ENCODE measurements around the gene HSDL1.

HSDL1 gene

DNA sequence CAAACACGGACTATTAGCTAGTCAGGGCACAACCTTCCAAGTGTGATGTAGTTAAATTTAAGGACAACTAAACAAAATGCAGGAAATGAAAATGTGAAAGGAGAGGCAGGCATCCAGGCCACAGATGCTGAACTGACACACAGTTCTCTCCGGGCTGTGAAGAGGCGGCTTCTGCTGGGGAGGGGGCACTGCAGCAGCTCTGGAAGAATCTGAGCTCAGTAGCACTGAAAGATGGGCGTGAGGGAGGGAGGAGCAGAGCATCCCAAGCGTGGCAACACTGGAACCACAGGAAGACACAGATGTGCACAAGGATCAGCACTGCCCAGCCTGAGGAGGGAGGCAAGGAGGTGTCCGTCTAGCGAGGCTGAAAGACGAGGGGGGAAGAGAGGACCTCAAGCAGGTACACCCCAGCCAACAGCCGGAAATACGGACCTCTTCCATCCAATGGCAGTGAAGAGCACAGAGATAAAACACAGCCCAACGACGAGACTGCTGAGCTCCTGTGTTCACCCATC, 39.6 kb downstream of the HSDL1 start:
- DNase-seq = no peak

DNA sequence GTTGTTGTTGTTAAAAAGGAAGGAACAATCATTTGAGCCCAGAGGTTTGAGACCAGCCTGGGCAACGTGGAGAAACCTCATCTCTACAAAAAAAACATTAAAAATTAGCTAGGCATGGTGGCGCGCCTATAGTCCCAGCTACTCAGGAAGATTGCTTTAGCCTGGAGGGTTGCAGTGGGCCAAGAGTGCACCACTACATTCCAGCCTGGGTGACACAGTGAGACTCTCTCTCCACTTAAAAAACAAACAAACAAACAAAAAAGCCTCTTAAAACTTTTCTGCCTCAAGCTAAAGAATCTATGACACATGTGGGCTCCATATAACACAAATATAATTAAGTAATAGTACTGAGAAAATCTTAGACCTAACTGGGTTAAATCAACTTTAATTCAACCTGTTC, 40.7 kb downstream of the HSDL1 start:
- DNase-seq = no peak

DNA sequence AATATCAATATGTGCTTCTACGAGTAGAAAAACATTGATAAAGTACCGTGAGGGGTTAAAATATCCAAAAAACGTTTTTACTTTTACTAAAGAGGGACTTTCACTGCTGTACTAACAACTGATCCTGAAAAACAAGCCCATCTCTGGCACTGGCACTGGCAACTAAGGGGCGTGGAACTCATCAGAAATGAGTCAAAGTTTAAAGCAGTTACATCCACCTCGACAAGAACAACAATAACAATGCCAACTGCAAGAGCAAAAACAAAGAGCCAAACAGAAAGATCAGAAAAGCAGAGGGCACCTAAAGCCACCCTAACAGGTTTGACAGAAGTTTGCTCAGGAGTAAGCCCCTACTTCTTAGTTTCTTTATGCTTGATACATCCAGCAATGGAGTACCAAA, 41.3 kb downstream of the HSDL1 start:
- no peak for DNase-seq

DNA sequence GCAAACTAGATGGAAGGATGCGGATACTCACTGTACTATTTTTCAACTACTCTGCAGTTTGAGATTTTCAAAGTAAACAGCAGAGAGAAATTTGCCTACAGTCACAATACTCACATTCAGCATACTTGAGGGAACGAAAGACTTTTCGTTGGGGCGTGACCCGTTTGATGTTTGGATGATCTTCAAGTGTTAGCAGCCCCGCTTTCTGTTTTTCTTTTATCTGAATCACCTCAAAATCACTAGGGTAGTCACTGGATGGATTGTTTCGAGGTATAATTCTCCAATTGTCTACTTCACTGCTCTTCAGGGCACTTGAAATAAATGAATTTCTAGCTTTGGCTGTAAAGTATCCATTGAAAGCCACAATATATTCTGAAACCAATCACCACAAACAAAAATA, 46.0 kb downstream of the HSDL1 start:
- no peak for DNase-seq

DNA sequence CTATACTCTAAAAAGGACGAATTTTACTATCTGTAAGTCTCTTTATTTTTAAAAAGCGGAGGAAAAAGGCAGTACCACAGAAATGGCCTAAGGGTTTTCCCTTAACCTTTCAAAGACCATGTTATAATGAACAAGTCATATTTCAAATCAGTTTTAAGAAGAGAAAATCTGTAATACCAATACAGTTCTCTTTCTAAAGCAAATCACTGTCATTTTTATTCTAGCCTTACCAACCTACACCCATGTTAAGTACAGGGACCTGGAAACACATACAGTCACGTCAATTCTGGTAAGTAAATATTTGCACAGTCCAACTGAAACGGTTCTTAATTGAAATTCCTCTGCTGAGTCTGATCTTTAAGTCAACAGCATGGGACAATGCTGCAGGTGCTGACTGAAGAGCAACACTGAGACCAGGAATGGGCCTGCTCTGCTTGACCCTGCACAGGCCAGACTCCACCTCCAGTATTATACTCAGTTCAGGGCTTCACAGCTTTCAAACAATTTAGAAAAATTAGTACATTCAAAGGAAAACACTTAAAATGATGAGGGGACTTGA, 48.5 kb downstream of the HSDL1 start:
- no peak for DNase-seq

DNA sequence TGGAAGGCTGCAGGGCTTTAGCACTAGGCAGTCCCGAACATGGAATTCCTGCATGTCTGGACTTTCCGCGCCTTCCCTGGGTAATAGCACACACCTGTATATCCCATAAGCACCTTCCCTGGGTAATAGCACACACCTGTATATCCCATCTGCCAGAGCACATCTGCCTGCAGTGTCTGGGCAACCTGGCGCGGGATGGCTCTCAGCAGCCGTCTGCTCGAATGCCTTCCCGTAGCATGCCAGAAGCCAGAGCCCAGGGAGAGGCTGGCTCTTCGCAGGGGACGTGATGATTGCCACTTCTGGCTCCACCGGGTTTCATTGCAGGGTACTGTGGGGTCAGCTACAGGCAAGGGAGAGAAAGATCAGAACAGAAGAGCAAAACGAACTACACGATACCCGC, 49.5 kb downstream of the HSDL1 start:
- no peak for DNase-seq

DNA sequence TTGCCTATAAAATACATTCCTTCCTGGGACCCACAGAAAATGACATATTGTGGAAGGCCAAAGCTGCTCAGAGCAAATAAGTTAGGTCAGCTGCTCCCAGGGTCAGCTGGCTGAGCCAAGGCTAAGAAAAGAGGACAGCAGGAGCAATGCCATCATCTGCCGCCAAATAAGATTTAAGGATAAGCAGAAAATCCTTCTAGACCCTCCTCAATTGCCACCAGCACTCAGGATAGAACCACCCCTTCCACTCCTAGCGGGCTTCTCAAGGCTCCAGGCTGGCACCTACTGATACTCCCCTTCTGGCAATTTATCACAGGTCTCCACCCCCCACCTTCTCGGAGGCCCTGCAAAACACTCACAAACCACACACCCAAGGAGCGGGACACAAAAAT, 51.1 kb downstream of the HSDL1 start:
- DNase-seq = no peak

DNA sequence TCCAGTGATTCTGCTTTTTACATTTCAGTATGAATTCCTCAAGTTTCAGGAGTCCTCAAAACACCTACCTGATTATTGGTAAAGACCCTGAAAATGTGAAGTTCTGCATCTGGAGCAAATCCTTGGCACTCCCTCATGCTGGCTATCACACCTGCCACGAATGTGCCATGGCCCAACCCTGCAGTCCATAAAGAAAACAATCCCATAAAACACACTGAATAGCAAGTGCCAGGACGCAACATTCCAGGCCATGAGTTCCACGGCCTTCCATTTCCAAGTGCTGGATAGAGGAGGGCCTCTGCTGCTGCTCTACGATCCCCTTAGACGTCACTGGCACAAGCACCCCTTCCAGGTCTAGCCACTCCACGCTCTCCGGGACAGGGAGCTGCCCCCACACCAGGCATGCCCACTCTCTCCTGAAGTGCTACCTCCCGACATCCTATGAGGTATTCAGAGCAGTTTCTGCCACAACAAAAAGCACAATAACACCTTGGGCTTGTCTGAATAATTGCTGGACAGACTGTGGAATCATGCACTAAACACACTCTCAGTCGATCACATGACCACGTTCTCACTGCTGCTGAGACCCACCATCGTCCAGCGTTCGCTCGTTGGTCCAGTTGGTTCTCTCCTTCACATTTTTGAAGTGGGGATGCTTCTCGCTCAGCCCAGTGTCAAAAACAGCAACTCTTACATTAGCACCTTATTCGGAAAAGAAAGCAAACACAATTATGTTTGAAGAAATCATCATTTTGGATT, 51.7 kb downstream of the HSDL1 start:
- DNase-seq = no peak

DNA sequence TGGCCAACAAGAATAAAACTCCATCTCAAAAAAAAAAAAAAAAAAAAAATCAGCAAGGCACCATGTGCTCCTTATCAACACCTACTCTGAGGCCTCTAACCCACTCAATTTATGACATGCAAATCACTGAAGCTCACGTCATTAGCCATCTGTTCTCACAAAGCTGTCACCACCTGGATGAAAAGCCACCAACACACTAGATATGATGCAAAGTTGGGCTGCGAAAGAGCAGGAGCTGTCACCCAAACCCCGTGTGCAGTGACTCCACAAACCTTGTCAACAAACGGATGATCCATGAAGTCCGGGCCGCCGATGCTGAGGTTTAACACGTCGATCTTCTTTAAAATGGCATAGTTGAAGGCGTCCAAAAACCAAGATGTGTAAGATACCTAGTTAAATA, 53.5 kb downstream of the HSDL1 start:
- DNase-seq = no peak

DNA sequence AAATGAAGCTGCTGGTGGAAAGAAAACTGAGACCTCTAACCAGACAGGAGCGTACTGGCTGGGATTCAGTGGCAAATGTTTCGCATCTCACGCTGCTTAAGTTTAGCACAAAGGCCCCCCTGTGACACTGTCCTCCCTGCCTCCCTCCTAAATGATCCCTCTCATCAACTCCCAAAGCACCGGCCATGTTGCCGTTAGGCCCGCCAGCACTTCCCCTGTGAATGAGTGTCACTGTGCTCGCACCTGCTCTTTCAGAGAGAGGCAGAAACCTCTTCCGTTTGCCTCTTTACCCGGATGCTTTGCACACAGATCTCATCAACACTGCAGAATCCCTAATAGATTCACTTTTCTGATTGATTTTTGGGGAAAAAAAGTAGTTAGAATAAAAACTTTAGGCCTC, 54.8 kb downstream of the HSDL1 start:
- DNase-seq = no peak

DNA sequence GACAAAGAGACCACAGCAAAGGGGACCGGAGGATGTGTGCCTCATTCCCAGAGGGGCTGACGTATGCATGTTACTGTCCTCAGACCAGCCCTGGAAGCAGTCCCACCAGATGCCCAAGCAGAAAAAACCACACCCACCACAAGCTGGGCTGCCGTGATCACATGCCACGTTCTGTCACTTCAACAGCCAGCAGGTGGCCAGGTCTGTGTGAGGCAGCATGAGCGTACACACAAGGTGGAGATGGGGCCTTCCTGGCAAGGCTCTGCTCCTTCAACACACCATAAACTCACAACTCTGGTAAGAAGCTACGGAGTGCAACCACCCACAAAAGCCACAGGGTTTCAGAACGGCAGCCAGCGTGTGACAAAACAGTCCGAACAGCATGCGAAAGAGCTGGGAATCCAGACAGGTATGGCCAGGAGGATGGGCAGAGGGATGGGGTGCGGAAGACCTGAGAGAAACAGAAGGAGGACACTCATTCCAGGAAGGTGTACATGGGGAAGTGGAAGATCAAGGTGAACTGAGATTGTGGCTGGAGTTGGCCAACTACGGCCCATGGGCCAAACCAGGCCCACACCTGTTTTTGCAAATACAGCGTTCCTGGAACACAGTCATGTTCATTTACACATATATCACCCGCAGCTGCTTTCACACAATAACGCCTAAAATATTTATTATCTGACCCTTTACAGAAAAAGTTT, 56.1 kb downstream of the HSDL1 start:
- peak; percentile 84 for DNase-seq

DNA sequence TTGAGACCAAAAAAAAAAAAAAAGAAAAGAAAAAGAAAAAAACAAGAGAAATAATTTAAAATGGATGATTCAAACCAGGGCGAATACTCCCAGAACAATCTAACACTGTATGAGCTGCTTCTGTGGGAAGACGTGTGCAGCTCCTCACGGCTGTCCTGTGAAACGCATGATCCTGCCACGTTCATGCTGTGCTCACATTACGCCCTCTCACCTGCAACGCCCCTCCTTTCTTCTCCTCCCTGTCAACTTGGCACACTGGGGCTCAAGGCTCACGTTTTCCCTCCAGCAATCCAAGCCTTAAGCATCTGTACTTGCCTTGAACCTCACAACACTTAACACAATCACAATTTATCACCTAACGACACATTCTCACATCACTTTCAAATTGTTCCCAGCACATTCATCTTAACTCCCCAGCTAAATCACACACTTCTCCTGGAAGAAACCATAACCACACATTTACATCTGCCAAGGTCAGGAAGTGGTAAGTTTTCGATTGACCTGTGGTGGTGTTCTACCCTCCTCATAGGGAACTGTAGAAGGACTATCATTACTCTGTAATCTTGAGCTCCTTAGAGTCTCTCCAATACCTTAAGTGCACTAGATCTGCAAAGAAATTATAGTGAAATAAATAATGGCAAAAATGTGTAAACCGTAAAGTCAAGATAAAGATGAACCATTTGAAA, 57.4 kb downstream of the HSDL1 start:
- peak; percentile 66 for DNase-seq

DNA sequence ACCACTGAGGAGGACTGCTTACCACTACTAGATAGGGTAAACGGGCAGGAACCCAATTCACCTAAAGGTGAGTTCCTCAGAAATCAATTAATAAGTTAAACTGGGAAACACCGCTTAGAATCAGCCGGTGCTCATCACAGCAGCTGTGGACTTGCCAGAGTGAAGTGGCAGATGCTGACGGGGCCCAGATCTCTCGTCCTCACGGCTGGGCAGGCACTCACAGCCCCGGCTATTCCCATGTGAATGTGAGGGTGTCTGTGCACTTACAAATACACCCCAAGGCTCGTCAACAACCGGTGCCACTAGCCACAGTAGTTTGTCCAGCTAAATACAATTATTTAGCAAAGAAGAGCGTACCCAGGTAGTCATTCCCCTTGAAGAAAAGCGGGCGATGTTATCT, 58.0 kb downstream of the HSDL1 start:
- no peak for DNase-seq

DNA sequence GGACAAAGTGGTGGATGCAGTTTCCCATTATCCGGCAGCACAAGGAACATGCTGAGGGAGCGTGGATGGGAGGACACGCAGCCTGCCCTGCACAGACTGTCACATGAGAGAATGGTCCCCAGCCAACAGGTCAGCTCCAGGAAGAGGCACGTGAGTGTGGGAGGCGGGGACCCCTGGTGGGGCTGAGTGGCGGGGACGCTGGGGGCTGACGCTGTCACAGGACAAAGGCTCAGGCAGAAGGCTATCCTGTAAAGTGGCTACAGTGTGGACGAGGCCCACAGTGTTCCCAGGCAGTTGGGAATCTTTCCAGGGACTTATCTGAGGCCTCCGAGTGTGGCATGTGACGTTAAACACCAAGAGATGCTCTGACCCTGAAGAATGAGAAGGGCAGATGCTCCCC, 58.6 kb downstream of the HSDL1 start:
- no peak for DNase-seq

DNA sequence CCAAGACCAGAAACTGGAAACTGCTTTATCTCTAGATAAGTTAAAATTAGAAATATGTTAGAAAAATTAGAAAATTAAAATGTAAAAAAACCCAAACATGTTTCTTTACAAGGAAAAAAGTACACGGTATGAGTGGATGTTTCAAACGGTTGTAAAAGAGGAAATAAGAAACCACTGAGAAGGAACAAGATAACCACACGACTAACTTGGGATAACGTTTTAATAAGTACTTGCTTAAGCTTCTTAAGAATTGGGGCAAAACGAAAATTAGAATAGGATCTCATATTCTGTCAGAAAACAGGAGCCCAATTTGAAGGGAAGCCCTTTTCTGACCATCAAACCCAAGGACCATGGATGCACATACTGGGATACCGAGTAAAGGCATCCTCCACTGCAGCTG, 59.2 kb downstream of the HSDL1 start:
- DNase-seq = peak; percentile 34

DNA sequence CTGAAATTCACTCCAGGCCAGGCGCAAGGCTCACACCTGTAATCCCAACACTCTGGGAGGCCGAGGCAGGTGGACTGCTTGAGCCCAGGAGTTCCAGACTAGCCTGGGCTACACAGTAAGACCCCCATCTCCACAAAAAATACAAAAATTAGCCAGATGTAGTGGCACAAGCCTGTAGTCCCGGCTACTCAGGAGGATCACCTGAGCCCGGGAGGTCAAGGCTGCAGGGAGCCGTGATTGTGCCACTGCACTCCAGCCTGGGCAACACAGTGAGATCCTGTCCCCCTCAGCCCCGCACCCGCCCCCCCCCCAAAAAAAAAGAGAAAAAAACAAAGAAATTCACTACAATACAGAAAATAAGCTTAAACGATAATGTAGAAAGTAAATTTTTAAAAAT, 59.7 kb downstream of the HSDL1 start:
- no peak for DNase-seq

DNA sequence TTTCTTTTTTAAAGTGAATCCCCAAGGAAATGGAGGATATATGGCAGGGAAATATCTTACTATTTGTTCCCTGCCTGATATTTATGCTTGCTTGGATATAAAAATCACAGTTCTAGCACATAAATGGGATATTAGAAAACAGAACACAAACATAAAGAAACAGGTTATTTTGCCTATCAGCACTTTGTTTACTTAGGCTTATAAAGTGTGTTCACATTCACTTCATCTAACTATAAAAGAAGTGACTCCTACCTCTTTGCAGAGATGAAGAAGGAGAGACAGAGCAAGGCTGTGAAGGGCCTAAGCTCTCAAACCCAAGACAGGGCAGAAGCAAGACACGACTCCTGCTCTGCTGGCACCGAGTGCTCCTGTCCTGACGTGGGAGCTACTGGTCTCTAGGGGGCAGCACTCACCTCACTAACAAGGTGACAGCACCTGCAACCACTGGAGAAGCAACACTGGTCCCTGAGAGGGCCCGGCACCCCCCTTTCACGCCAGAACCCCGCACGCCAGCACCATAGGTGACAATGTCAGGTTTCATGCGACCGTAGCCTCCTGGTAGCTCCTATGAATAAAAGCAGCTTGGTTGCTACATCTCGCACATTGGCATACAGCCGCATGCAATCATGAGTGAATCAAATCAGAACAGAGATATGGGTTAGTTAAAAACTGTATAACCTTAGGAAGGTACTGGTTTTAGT, 60.3 kb downstream of the HSDL1 start:
- peak; percentile 83 for DNase-seq

DNA sequence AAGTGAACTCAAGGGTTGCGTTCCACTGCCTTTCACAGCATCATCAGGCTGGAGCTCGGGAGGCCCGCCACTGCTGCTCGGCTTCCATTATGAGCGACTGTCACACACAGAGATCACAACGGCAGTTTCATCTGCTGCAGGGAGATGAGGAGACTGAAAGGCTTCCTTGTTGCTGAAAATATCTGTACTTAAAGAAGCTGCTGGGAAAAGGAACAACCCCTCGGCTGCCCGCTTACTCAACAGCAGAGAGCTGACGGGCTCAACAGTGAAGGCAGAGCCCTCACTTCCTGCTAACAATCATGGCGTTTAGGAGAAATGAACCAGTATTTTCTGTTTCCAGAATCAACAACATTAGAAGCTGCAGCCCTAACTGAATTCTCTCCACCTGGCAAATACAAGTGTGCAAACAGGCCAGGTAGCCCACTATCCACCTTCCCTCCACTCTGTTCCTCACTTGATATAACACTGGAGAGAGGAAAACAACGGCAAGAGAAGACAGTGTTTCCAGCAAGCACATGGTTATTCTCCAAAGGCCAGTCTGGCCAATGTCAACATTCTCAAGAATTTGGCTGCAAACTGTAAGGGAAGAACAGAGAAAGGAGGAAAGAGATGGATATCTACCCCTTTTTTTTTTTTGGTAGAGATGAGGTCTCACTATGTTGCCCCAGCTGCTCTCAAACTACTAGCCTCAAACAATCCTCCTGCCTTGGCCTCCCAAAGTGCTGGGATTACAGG, 62.0 kb downstream of the HSDL1 start:
- DNase-seq = no peak

DNA sequence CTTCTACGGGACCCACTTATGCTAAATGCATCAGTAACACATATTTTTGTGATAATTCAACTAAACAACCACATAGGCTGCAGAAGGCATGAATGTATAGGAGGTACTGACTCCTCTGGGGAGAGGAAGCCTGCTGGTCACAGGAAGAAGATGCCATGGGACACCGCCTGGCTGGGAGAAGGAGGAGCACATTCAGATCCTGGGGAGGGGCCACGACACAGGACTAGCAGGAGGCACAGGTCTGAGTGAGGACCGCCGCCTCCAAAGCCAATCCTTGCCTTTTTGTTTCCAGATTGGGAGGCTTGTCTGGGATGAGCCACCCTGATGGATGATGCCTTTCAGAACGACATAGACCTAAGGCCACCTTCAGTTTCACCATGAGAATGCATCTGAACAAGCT, 62.9 kb downstream of the HSDL1 start:
- DNase-seq = no peak

DNA sequence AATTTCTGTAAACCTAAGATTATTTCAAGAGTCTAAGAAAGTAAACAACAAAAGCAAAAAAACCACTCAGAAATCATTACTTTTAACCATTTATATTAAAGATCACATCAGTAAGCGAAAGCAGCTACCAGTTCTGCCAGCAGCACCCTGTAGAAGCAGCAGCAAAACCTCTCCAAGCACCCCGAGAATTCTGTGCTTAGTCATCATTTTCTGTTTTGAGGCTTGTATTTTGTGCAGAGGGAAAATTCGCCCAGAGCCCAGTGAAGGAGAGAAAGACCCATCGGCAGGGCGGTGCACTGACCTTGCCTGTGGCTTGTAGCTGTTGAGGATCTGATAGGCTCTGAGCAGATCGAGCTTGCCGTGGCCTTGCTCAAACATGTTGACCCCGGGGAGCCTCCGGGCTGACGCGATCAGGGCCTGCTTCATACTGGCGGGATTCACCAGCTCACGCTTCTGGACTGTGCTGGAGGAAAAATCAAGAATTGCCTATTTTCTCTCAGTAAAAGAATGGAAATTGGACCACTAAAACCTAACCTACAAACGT, 63.5 kb downstream of the HSDL1 start:
- no peak for DNase-seq

DNA sequence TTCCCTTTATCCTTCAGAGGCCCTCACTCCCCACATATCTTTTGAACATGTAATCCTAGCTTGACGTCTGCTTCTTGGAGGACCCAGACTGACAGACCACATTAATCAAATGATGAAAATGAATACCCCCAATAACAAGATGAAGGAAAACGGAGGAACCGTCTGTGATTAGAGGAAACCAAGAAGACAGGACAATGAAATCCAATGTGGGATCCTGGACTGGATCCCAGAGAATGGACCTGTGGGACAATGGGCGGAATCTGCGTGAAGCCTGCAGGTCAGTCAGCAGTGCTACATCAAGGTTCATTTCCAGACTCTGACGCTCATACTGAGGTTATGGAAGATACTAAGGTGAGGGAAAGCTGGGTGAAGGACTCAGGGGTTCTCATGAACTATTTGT, 64.2 kb downstream of the HSDL1 start:
- no peak for DNase-seq

DNA sequence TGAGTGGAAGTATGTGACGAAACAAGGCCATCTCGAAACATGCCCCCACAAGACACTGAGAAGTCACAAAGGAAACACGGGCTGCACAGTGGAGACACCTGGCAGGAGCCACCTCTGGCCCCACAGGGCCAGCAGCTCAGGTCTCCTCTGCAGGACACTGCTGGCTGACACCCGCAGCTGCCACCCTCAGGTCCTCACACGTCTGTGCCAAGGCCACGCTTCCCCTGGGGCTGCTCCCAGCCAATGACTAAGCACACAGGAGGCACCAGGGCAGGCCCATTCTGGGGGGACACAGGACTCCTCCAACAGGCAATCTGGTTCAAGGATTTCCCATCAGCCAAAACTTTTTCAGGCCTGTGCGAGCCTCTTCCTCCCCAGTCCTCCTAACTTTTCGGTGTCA, 64.6 kb downstream of the HSDL1 start:
- DNase-seq = no peak

Measured in activated CD4-positive, alpha-beta T cell treated with anti-CD3 and anti-CD28 coated beads, Interleukin-10, Interleukin-2, amounts not matched to agents 100 ng/mL and 50 ng/mL, durations not matched to agents 16 hours and 8 hours (primary cell).